Sigmoid colon (tissue), 7 donors: ENCODE measurements around the gene VAV3. TPM values are rescaled to one million over a fixed set of nuclear protein-coding genes. Genes with fewer than 3 reads are reported as not detected.
"Not testable (repeated sequence)": the region's sequence is repeated elsewhere in the genome, so short reads cannot be mapped to it uniquely, and the experiment has no call there.

ENCODE experiments used
- DNase-seq: peaks from one replicate; pipeline ENCODE4 v3.0.0-alpha.2; 2019
- H3K27ac ChIP-seq, 4 donors: fragments of 200-600 bp; sonication (generic); one replicate each; pipeline ENCODE4 v1.5.1; 2016 to 2019; ENCODE audit warnings: mild to moderate bottlenecking in 1 of 4
- H3K27me3 ChIP-seq, 3 donors: fragments of 200-600 bp; sonication (generic); one replicate each; pipeline ENCODE4 v1.5.1; 2019; ENCODE audit warnings: mild to moderate bottlenecking in 1 of 3
- H3K36me3 ChIP-seq, 4 donors: fragments of 200-600 bp; sonication (generic); one replicate each; pipeline ENCODE4 v1.5.1; 2016 to 2019
- H3K4me1 ChIP-seq, 4 donors: fragments of 200-600 bp; sonication (generic); one replicate each; pipeline ENCODE4 v1.5.1; 2017 to 2019
- H3K4me3 ChIP-seq, 4 donors: fragments of 200-600 bp; sonication (generic); one replicate each; pipeline ENCODE4 v1.5.1; 2017 to 2019; ENCODE audit warnings: mild to moderate bottlenecking in 2 of 4, moderate library complexity in 1 of 4
- H3K9me3 ChIP-seq, 4 donors: fragments of 200-600 bp in 3 of 4; sonication (generic) in 3 of 4; one replicate each; pipeline versions ENCODE4 v1.5.1 to v1.6.1; 2013 to 2019
- EP300 ChIP-seq, 4 donors: sonication (generic); formaldehyde crosslinking; IDR thresholded peaks; one replicate each; pipeline ENCODE4 v1.6.1; 2017; ENCODE audit warnings: antibody characterized with exemption in 4 of 4
- POLR2A ChIP-seq, 2 donors: fragments of 450-650 bp; IDR thresholded peaks; one replicate each; pipeline ENCODE4 v1.6.1; 2016; ENCODE audit warnings: antibody characterized with exemption in 2 of 2, mild to moderate bottlenecking in 2 of 2, moderate library complexity in 2 of 2
- POLR2AphosphoS5 ChIP-seq, 4 donors: sonication (generic); formaldehyde crosslinking; IDR thresholded peaks; one replicate each; pipeline ENCODE4 v1.6.1; 2017; ENCODE audit warnings: antibody characterized with exemption in 4 of 4
- WGBS, 2 donors: extraction: QIAGEN DNeasy Blood & Tissue Kit; methylation state at CpG; one replicate each; pipeline ENCODE4 v1.1.7; 2013; 5-methylcytosine and 5-hydroxymethylcytosine counted together
- intact Hi-C: fragments of 100-400 bp; cut with DNase I; formaldehyde crosslinking; loops from one replicate; pipeline ENCODE4 v1.15.1; 2023
- polyA plus RNA-seq, 3 donors: library from polyadenylated mRNA; stranded (reverse); fragments of 200-250 nt; gene quantifications; one replicate each; pipeline ENCODE4 v1.2.3, GENCODE V29; 2013
- total RNA-seq, 4 donors: library from RNA; depleted of rRNA; stranded (reverse); fragments of >200 nt; gene quantifications; one replicate each; pipeline ENCODE4 v1.1.0, GENCODE V29; 2016
- TF ChIP-seq, protein P1 (sequence below), 4 experiments: fragments of 450-650 bp in 3 of 4; fragments of 200-600 bp in 1 of 4; IDR thresholded peaks; one replicate each; pipeline ENCODE4 v1.5.1; 2016 to 2019; ENCODE audit warnings: antibody characterized with exemption in 4 of 4, mild to moderate bottlenecking in 3 of 4, moderate library complexity in 2 of 4
- donor health status: healthy with polysubstance abuse.
- donor health status: Bipolar disorder and iron deficiency.
- donor health status: healthy.

Gene VAV3
- total and polyA plus RNA-seq, 7 donors, result 3.5 to 72.1 (median 17.3) TPM

- Histone ChIP-seq H3K36me3 (no peaks in the 10 kb centered on the region), H3K4me3 (no peak overlapping the region), H3K4me1 (no peaks in the 10 kb centered on the region), H3K9me3 (no peaks in the 10 kb centered on the region), H3K27ac (no peak overlapping the region), H3K27me3 (no peaks in the 10 kb centered on the region)
- WGBS, 2 donors, result 81 to 93% methylated on average over 5 of the region's 5 CpGs
- TF ChIP-seq EP300 (IDR thresholded peaks at IDR 0.05) (no peak), POLR2AphosphoS5 (IDR thresholded peaks at IDR 0.05) (no peak), POLR2A (IDR thresholded peaks at IDR 0.05) (no peak)
- TF ChIP-seq, protein P1, sequence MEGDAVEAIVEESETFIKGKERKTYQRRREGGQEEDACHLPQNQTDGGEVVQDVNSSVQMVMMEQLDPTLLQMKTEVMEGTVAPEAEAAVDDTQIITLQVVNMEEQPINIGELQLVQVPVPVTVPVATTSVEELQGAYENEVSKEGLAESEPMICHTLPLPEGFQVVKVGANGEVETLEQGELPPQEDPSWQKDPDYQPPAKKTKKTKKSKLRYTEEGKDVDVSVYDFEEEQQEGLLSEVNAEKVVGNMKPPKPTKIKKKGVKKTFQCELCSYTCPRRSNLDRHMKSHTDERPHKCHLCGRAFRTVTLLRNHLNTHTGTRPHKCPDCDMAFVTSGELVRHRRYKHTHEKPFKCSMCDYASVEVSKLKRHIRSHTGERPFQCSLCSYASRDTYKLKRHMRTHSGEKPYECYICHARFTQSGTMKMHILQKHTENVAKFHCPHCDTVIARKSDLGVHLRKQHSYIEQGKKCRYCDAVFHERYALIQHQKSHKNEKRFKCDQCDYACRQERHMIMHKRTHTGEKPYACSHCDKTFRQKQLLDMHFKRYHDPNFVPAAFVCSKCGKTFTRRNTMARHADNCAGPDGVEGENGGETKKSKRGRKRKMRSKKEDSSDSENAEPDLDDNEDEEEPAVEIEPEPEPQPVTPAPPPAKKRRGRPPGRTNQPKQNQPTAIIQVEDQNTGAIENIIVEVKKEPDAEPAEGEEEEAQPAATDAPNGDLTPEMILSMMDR (IDR thresholded peaks at IDR 0.05), result no peak
- no peak for DNase-seq
- intact Hi-C loops, result no loop called here
Measured at GRCh38 chr1:107858323-107858722, 106.7 kb downstream of the VAV3 start.

DNA sequence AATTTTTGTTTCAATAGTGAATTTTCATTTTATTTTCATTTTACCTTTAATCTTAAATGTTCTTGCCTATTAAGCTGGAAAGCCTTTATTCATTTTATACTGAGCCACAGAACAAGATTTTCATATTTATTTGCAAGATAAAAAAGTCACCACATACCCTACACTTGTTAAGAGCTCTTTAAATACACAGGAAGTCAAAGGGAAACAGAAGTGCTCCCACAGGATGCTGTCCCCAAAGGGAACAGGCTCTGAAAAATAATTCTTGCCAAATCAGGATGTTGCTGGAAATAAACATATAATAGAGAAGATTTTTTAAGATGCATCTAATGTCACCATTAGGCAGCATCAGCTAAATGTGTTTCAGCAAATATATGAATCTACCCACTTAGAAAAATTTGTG, 113.6 kb downstream of the VAV3 start:
- Histone ChIP-seq H3K27me3 (no peaks in the 10 kb centered on the region), H3K27ac (no peak overlapping the region), H3K4me1 (no peaks in the 10 kb centered on the region), H3K9me3 (no peaks in the 10 kb centered on the region), H3K4me3 (no peak overlapping the region), H3K36me3 (no peaks in the 10 kb centered on the region)
- DNase-seq, result no peak
- intact Hi-C loops, result no loop called here
- TF ChIP-seq, protein P1 (IDR thresholded peaks at IDR 0.05), result no peak
- TF ChIP-seq EP300 (IDR thresholded peaks at IDR 0.05) (no peak), POLR2A (IDR thresholded peaks at IDR 0.05) (no peak), POLR2AphosphoS5 (IDR thresholded peaks at IDR 0.05) (no peak)

- DNase-seq, intact Hi-C loops, H3K4me3 ChIP-seq, H3K27ac ChIP-seq, H3K36me3 ChIP-seq, H3K9me3 ChIP-seq, H3K4me1 ChIP-seq, H3K27me3 ChIP-seq: not testable (repeated sequence)
- WGBS, 2 donors, result 36 to 57% methylated on average over 7 of the region's 7 CpGs
Measured at GRCh38 chr1:107844541-107845194, 120.3 kb downstream of the VAV3 start.

- WGBS, 2 donors, result 63 to 71% methylated on average over 6 of the region's 6 CpGs
Measured at GRCh38 chr1:107843989-107844388, 121.0 kb downstream of the VAV3 start.

DNA sequence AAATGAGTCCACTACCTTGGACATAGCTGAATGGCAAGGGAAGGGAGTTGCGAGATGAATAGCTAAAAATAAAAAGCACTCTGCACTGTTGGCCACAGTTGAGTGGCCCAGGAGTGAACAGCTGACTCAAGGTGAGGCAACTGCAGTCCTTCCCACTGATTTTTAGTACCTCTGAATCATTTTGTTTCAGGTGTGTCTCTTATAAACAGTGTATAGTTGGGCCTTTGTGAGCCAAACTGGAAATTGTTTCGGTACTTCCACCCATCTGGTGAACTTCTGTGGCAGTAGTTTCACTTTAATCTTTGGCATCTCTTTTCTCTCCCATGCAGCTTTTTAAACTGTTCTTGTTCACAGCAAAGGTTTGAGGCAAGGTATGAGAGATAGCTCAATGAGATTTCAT, 122.7 kb downstream of the VAV3 start:
- no peak for DNase-seq
- TF ChIP-seq EP300 (IDR thresholded peaks at IDR 0.05) (no peak), POLR2A (IDR thresholded peaks at IDR 0.05) (no peak), POLR2AphosphoS5 (IDR thresholded peaks at IDR 0.05) (no peak)
- TF ChIP-seq, protein P1 (IDR thresholded peaks at IDR 0.05), result no peak
- intact Hi-C loops, result no loop called here
- Histone ChIP-seq H3K27ac (no peak overlapping the region), H3K4me3 (no peak overlapping the region), H3K27me3 (no peaks in the 10 kb centered on the region), H3K9me3 (peaks cover 0 to 3% (median 1%) of the 10 kb centered on the region in 4 donors), H3K4me1 (no peaks in the 10 kb centered on the region), H3K36me3 (no peaks in the 10 kb centered on the region)
- 48 to 62% methylated on average over 2 of the region's 2 CpGs for WGBS, 2 donors

More at GRCh38 chr1:107843989-107844388, 121.0 kb downstream of the VAV3 start:
- Histone ChIP-seq H3K27me3 (no peaks in the 10 kb centered on the region), H3K4me1 (no peaks in the 10 kb centered on the region), H3K36me3 (no peaks in the 10 kb centered on the region), H3K4me3 (no peak overlapping the region), H3K27ac (no peak overlapping the region), H3K9me3 (no peaks in the 10 kb centered on the region)
- intact Hi-C loops, result no loop called here
- TF ChIP-seq POLR2AphosphoS5 (IDR thresholded peaks at IDR 0.05) (no peak), POLR2A (IDR thresholded peaks at IDR 0.05) (no peak), EP300 (IDR thresholded peaks at IDR 0.05) (no peak)
- TF ChIP-seq, protein P1 (IDR thresholded peaks at IDR 0.05), result no peak
- DNase-seq, result no peak
